ENCODE results near the gene SGIP1. TPM values are rescaled to one million over a fixed set of nuclear protein-coding genes. Genes with fewer than 3 reads are reported as not detected.

SGIP1 gene
- total RNA-seq, 1 donor from 2014 or later = 31.8 TPM

DNA sequence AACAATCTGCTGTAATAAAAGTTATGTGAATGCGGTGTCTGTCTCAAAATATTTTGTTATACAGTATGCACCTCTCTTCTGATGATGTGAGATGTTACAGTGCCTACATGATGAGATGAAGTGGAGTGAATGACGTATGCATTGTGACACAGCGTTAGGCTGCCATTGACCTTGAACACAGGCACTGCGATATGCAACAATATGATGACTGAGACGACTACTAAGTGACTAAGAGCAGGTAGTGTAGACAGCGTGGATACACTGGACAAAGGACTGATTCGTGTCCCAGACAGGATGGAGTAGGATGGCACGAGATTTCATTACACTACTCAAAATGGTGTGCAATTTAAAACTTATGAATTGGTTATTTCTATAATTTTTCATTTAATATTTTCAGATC lies 8.4 kb downstream of the SGIP1 start:
- Mint-ChIP-seq H3K36me3 (ENCODE audit: low read depth) (peaks cover 4% of the 10 kb centered on the region), H3K9me3 (ENCODE audit: low read depth) (no peaks in the 10 kb centered on the region), H3K27me3 (ENCODE audit: low read depth) (no peaks in the 10 kb centered on the region), H3K4me1 (ENCODE audit: low read depth) (peaks cover 85% of the 10 kb centered on the region), H3K27ac (ENCODE audit: unreplicated experiment) (peak overlapping the region; percentile 92), H3K4me3 (ENCODE audit: unreplicated experiment) (no peak overlapping the region)
- TF ChIP-seq, protein P1, sequence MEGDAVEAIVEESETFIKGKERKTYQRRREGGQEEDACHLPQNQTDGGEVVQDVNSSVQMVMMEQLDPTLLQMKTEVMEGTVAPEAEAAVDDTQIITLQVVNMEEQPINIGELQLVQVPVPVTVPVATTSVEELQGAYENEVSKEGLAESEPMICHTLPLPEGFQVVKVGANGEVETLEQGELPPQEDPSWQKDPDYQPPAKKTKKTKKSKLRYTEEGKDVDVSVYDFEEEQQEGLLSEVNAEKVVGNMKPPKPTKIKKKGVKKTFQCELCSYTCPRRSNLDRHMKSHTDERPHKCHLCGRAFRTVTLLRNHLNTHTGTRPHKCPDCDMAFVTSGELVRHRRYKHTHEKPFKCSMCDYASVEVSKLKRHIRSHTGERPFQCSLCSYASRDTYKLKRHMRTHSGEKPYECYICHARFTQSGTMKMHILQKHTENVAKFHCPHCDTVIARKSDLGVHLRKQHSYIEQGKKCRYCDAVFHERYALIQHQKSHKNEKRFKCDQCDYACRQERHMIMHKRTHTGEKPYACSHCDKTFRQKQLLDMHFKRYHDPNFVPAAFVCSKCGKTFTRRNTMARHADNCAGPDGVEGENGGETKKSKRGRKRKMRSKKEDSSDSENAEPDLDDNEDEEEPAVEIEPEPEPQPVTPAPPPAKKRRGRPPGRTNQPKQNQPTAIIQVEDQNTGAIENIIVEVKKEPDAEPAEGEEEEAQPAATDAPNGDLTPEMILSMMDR (IDR thresholded peaks at IDR 0.05) = no peak
- DNase-seq (ENCODE audit: low spot score) = no peak

DNA sequence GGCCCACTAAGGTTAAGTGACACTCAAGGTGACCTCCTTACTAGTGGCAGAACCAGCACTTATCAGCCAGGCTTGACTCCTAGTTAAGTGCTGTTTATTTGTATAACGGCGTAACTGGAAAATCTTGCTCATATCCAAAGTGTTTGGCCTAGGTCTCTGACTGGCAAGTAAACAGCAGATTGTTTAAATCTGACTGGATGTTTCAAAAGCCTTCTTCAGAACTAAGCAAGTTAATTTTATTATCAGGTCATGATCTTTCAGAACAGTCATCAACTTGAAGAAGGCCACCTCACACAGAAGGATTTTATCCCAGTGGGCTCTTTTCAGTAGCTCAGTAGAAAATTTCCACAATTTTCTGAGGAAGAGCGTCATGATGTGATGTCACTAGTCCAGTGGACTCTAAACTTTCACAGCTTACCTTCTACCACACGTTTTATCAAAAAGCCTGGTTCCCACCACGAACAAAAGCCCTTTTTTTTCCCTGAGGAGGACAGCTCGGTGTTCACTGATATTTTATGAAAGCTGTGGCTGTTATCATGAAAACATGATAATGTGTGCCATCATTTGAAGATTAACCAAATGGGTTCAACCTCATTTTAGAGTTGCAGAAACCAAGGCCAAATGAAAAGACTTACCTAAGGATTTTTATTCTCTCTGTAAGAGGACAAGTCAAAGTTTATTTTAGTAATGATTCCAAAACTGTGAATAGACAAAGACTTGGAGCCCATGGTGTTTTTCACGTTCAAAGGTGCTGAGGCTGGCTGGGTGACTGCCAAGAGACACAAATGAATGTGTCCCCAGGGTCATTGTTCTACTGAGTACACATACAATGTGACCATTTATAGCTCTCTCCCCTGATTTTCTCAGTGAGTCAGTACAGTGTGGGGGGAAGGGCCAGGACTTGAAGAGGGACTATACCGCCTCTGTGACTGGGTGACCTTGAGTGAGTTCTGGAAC lies 9.1 kb downstream of the SGIP1 start:
- Mint-ChIP-seq H3K4me1 (ENCODE audit: low read depth) (peaks cover 81% of the 10 kb centered on the region), H3K27ac (ENCODE audit: unreplicated experiment) (peak overlapping the region; percentile 92), H3K36me3 (ENCODE audit: low read depth) (peaks cover 10% of the 10 kb centered on the region), H3K27me3 (ENCODE audit: low read depth) (no peaks in the 10 kb centered on the region), H3K4me3 (ENCODE audit: unreplicated experiment) (no peak overlapping the region), H3K9me3 (ENCODE audit: low read depth) (no peaks in the 10 kb centered on the region)
- TF ChIP-seq, protein P1 (IDR thresholded peaks at IDR 0.05) = no peak
- no peak for DNase-seq (ENCODE audit: low spot score)

DNA sequence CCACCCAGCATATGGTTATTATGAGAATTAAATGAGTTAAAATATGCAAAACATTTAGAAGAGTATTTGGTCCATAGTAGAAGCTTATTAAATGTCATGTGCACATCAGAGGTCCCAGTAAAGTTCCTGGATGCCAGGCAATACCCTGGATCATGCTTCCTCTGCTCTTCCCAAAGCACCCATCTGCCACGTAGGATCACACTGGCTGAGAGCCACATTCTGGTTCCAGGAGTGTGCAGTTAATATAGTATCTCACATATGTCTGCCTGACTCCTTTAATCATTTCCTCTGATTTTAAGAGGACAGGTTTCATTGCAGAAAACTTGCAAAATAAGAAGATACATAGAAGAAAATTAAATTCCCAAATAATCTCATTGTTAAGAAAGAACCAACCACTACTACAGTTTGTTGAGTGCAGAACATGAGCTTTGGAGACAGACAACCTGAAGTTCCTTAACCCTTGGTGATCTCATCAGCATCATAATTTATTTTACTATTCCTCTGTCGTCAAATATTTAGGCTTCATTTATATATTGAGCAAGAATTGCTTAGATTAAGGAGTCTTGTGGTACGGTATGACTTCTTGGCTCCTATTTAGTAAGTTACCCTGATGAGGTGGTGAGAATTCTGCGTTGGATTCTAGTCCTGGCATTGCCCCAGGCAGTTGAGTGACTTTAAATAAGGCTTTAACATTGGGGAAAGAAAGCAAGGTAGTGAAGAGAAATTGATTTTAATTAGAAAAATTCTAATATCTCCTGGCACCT lies 12.3 kb downstream of the SGIP1 start:
- Mint-ChIP-seq H3K36me3 (ENCODE audit: low read depth) (peaks cover 9% of the 10 kb centered on the region), H3K9me3 (ENCODE audit: low read depth) (no peaks in the 10 kb centered on the region), H3K27me3 (ENCODE audit: low read depth) (no peaks in the 10 kb centered on the region), H3K27ac (ENCODE audit: unreplicated experiment) (no peak overlapping the region), H3K4me3 (ENCODE audit: unreplicated experiment) (no peak overlapping the region), H3K4me1 (ENCODE audit: low read depth) (peaks cover 56% of the 10 kb centered on the region)
- TF ChIP-seq, protein P1 (IDR thresholded peaks at IDR 0.05) = no peak
- DNase-seq (ENCODE audit: low spot score) = no peak

DNA sequence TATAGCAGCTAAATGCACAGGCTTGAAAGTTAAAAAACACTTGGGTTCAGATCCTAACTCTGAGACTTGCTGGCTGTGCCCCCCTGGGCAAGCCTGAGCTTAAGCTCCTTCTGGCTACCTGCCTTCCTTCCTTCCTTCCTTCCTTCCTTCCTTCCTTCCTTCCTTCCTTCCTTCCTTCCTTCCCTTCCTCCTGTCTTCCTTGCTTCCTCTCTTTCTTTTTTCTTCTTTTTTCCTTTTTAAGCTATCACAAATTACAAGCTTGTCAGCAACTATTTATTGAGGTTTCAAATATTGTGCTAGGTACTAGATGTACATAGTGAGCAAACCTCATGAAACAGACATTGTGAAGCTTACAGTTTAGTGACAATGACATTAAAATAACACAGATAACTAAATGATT lies 15.1 kb downstream of the SGIP1 start:
- H3K27ac Mint-ChIP-seq (ENCODE audit: unreplicated experiment) = no peak overlapping the region
- H3K36me3 Mint-ChIP-seq (ENCODE audit: low read depth) = peaks cover 20% of the 10 kb centered on the region
- H3K4me1 Mint-ChIP-seq (ENCODE audit: low read depth) = peaks cover 44% of the 10 kb centered on the region
- no peak overlapping the region for H3K4me3 Mint-ChIP-seq (ENCODE audit: unreplicated experiment)
- H3K9me3 Mint-ChIP-seq (ENCODE audit: low read depth) = peaks cover 5% of the 10 kb centered on the region
- no peaks in the 10 kb centered on the region for H3K27me3 Mint-ChIP-seq (ENCODE audit: low read depth)
- TF ChIP-seq, protein P1 (IDR thresholded peaks at IDR 0.05) = no peak
- DNase-seq (ENCODE audit: low spot score) = no peak

DNA sequence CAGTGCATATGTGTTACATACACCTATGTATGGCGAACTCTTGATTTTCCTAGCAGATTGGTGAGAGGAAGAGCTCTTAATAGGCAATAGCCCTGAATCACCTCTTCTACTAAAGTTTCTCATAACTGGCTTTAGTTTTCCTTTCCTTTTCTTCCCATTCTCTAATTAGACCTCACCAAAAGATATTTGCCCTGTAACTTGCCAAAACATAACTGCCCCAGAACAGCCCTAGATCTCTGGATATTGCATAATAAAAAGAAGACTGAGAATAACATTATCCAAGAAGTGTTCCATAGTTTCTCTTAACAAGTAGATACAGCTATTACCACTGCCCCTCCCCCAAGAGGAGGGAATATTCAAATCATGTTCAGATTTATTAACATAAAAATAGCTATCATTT lies 16.3 kb downstream of the SGIP1 start:
- H3K27me3 Mint-ChIP-seq (ENCODE audit: low read depth) = no peaks in the 10 kb centered on the region
- peaks cover 9% of the 10 kb centered on the region for H3K9me3 Mint-ChIP-seq (ENCODE audit: low read depth)
- H3K27ac Mint-ChIP-seq (ENCODE audit: unreplicated experiment) = no peak overlapping the region
- TF ChIP-seq, protein P1 (IDR thresholded peaks at IDR 0.05) = no peak
- no peak for DNase-seq (ENCODE audit: low spot score)
- no peak overlapping the region for H3K4me3 Mint-ChIP-seq (ENCODE audit: unreplicated experiment)
- H3K36me3 Mint-ChIP-seq (ENCODE audit: low read depth) = peaks cover 24% of the 10 kb centered on the region
- peaks cover 39% of the 10 kb centered on the region for H3K4me1 Mint-ChIP-seq (ENCODE audit: low read depth)
